GM19025 (cell line): ENCODE measurements around the gene TF.
"Not testable (repeated sequence)": the region's sequence is repeated elsewhere in the genome, so short reads cannot be mapped to it uniquely, and the experiment has no call there.

Source experiments
- ATAC-seq: cut with Tn5 transposase; IDR thresholded peaks from one replicate; pipeline ENCODE4 v1.9.1; 2021; ENCODE audit warnings: mild to moderate bottlenecking, low read depth, moderate library complexity; ENCODE audit not compliant: unreplicated experiment

Gene TF

DNA sequence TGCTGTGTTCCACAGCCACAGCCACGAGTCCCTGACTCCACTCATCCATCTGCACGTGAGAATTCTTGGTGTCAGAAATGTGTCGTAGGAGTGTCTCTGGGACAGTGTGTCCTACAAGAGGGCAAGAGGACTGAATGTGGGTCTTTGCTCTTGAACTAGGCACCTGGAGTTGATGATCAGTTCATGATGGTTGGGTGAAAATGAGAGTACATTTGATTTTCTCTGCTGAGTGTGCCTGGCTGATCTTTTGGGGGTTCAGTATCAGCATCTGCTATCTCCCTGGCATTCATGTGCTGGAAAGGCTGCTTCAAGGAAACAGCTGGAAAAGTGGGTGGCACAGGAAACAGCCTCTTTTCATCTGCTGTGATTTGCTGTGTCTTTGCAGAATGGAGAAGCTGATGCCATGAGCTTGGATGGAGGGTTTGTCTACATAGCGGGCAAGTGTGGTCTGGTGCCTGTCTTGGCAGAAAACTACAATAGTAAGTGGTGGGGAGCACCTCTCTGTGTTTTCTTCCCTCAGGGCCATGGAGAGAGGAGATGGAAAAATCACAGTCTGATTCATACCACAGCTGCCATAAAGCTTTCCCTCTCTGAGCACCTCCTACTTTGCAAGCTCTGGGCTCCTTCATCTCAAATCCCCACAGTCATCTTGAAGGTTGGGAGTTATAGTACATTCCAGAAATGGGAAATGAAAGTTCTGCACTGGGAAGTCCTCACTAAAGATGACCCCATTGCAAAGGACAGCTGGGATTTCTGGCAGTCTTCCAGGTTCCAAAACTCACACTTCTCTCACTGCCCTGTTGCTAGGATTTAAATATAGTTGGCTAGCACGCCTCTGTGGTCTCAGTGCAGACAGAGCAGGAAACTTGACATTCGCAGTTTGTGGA is 17.8 kb downstream of the TF start:
- ATAC-seq, result no peak

- ATAC-seq, result no peak
Observed at GRCh38 chr3:133765256-133765655, 19.1 kb downstream of the TF start.

- ATAC-seq, result no peak
Observed at GRCh38 chr3:133767607-133768006, 21.4 kb downstream of the TF start.

GRCh38 chr3:133769536-133769935 is 23.3 kb downstream of the TF start:
- no peak for ATAC-seq

DNA sequence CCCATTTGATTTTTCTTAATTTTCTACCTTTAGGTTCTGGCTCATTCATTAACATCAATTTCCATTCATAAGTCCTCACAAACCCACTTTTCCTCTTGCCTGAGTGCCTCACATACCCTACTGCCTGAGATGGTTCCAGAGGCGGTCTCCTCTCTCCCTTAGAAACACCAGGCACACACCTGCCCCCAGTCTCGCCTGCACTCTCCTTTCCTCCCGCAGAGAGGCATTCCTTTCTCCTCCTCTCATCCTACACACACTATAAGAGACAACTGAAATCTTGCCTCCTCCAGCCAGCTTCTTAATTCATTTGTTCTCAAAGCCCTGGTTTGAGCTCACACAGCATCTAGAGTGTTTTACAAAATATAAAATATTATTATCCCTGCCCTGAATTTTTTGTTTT is 27.5 kb downstream of the TF start:
- ATAC-seq, result no peak

DNA sequence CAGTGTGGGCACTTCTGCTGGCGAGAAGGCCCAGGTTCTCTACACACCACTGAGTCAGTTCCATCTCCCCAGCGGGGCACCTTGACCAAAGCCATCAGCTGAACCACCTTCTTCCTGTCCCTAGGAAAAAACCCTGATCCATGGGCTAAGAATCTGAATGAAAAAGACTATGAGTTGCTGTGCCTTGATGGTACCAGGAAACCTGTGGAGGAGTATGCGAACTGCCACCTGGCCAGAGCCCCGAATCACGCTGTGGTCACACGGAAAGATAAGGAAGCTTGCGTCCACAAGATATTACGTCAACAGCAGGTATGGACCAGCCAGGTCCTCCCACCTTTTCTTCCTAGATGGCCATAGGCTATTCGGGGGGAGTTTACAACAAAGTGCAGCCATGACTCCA is 29.1 kb downstream of the TF start:
- no peak for ATAC-seq

GRCh38 chr3:133775835-133776234 is 29.6 kb downstream of the TF start:
- ATAC-seq, result no peak

DNA sequence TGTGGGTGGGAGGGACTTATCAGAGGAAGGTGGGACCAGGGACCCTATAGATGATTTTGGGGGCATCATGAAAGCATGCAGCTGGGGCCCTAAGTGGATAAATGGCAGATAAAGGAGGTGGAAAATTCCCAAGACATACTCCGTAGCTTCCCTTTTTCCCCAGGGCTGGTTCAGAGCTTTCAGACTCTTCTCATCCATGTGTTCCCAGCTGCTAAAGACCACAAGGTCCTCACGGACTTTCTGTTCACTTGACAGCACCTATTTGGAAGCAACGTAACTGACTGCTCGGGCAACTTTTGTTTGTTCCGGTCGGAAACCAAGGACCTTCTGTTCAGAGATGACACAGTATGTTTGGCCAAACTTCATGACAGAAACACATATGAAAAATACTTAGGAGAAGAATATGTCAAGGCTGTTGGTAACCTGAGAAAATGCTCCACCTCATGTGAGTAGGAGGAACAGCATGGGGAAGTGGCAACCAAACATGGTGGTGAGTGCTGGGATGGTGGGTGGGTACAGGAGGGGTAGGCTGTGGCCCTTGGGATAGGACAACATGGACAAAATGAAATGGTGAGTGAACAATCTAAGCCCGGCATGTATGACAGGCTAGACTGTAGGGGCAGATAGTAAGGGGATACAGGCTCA is 30.7 kb downstream of the TF start:
- ATAC-seq, result no peak

GRCh38 chr3:133777807-133778568 is 31.8 kb downstream of the TF start:
- no peak for ATAC-seq

- no peak for ATAC-seq
Observed at GRCh38 chr3:133779626-133780203, 33.5 kb downstream of the TF start.

- ATAC-seq, result not testable (repeated sequence)
Observed at GRCh38 chr3:133780756-133781155, 34.6 kb downstream of the TF start.

GRCh38 chr3:133781570-133781969 is 35.4 kb downstream of the TF start:
- ATAC-seq, result no peak

DNA sequence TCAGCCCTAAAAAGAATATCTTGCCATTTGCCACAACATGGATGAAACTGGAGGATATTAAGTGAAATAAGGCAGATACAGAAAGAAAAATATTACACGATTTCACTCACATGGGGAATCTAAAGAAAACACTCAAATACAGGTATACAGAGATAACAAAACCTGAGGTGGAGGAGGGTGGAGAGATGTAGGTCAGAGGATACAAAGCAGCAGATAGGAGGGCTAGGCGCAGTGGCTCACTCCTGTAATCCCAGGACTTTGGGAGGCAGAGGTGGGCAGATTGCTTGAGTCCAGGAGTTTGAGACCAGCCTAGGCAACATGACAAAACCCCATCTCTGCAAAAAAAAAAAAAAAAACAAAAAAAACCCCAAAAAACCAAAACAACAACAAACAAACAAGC is 36.3 kb downstream of the TF start:
- ATAC-seq, result no peak

- no peak for ATAC-seq
Observed at GRCh38 chr3:133783762-133784161, 37.6 kb downstream of the TF start.

DNA sequence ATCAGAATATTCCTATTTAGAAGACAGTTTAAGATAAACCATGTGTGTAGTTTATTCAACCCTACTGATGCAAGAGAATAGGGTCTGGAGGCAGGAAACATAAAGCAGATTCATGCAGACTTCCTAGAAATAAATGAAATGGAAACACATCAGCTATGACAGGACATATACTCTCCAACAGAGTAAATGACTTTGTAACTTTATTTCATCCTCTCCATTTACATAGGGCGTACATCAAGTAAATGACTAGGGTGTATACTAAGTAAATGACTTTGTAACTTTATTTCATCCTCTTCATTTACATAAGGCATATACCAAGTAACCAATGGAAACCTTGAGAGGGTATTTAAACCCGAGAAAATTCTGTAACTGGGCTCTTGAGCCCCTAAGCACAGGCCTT is 41.8 kb downstream of the TF start:
- no peak for ATAC-seq

DNA sequence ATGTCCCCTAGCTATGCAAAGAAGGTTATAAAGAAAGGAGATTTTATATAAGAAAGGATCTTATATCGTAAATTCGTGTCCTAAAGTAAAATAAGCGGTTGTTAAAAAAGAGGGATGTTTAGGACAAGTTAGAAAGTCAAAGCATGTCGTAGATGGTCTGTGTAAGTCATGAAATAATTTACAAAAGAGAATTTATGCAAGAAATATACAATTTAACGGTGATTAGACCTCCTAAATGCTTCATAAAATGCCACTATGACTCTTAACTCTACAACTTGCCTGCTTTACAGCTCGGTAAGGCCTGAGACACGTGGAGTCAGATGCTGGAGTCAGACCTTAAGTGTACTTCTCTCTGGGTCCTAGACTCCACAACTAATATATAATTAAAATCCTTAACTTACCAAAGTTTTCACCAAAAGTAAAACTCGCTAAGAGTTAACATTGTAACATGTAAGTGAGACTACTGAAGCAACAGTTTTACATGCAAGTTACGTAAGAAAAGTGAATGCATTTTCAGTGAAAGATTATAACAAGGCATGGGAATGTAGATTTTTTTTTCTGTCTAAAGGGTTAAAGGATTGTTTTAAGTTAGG is 46.1 kb downstream of the TF start:
- no peak for ATAC-seq

GRCh38 chr3:133797396-133798105 is 51.4 kb downstream of the TF start:
- ATAC-seq, result no peak

DNA sequence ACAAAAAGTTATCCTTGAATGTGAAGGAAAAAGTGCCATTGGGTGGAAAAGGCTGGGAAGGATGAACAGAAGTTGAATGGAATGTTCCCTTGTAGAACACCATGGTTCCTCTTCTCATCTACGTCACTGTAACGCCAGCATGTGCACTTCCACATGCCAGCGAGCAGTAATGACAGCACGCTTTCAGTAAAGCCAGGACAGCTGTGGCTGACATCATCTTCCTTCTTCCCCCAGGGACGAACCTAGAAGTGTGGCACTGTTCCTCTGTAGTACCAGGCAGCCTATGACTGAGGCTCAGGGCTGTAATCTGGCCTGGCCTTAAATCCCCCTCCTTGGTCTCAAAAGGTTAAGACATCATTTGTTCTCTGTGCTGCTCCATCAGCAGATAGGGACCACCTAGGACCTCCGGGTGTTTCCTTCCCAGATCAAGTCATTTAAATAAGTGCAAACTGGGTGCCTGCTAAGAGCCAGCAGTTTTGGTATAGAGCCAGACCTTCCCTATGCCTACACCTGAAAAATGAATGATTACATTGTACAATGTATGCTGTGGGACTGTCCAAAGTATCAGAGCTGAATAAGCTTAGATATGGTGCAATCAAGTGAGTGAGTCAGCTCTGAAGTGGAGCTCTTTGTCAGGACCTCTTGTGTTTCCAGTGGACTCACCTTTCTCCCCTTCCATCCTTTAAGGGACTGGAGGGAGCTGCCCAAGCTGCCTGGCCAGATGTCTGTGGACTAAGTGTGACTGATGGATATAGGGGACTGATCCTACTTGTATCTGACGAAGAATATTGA is 53.8 kb downstream of the TF start:
- no peak for ATAC-seq

GRCh38 chr3:133803469-133803868 is 57.3 kb downstream of the TF start:
- ATAC-seq, result no peak
